GM23248 (cell line): ENCODE measurements around the gene MYORG. TPM values are rescaled to one million over a fixed set of nuclear protein-coding genes. Genes with fewer than 3 reads are reported as not detected.
"Not testable (repeated sequence)": the region's sequence is repeated elsewhere in the genome, so short reads cannot be mapped to it uniquely, and the experiment has no call there.

Experiments
- DNase-seq: peaks from one replicate; pipeline ENCODE4 v3.0.0-alpha.2; 2015
- H2AFZ ChIP-seq: fragments of 200-600 bp; sonication (generic); 2 replicates; pipeline ENCODE4 v1.6.1; 2016; ENCODE audit warnings: antibody characterized with exemption
- H3F3A ChIP-seq: fragments of 200-600 bp; sonication (generic); 2 replicates; pipeline ENCODE4 v1.6.1; 2016; ENCODE audit warnings: mild to moderate bottlenecking, antibody characterized with exemption, mixed run types; ENCODE audit not compliant: insufficient read depth
- H3K27ac ChIP-seq: fragments of 200-600 bp; sonication (generic); 2 replicates; pipeline ENCODE4 v1.5.1; 2016; ENCODE audit warnings: mild to moderate bottlenecking
- H3K27me3 ChIP-seq: fragments of 200-600 bp; sonication (generic); replicated peaks from 2 replicates; pipeline ENCODE4 v1.6.1; 2016; ENCODE audit warnings: mild to moderate bottlenecking; ENCODE audit not compliant: insufficient read depth
- H3K36me3 ChIP-seq: fragments of 200-600 bp; sonication (generic); 2 replicates; pipeline ENCODE4 v1.6.1; 2016; ENCODE audit warnings: low read depth, mild to moderate bottlenecking
- H3K4me1 ChIP-seq: fragments of 200-600 bp; sonication (generic); 2 replicates; pipeline ENCODE4 v1.6.1; 2016; ENCODE audit warnings: mild to moderate bottlenecking; ENCODE audit not compliant: insufficient read depth
- H3K4me2 ChIP-seq: fragments of 200-600 bp; sonication (generic); one replicate; pipeline ENCODE4 v1.6.1; 2016; ENCODE audit warnings: mild to moderate bottlenecking; ENCODE audit not compliant: unreplicated experiment
- H3K4me3 ChIP-seq: fragments of 200-600 bp; sonication (generic); 2 replicates; pipeline ENCODE4 v1.5.1; 2016; ENCODE audit warnings: mild to moderate bottlenecking
- H3K79me2 ChIP-seq: fragments of 200-600 bp; sonication (generic); 2 replicates; pipeline ENCODE4 v1.6.1; 2016; ENCODE audit warnings: mild to moderate bottlenecking; ENCODE audit not compliant: insufficient read depth
- H3K9ac ChIP-seq: fragments of 200-600 bp; sonication (generic); 2 replicates; pipeline ENCODE4 v1.6.1; 2016; ENCODE audit warnings: mild to moderate bottlenecking
- H3K9me2 ChIP-seq: fragments of 200-600 bp; sonication (generic); 2 replicates; pipeline ENCODE4 v1.6.1; 2016; ENCODE audit warnings: mixed run types, mild to moderate bottlenecking, moderate library complexity; ENCODE audit not compliant: insufficient read depth
- H3K9me3 ChIP-seq: fragments of 200-600 bp; sonication (generic); one replicate; pipeline ENCODE4 v1.6.1; 2017; ENCODE audit warnings: low read depth
- H4K20me1 ChIP-seq: fragments of 200-600 bp; sonication (generic); 2 replicates; pipeline ENCODE4 v1.6.0; 2016; ENCODE audit not compliant: insufficient read depth
- EZH2 ChIP-seq: fragments of 200-600 bp; sonication (generic); IDR thresholded peaks from 2 replicates; pipeline ENCODE4 v1.6.1; 2018; ENCODE audit warnings: antibody characterized with exemption, mild to moderate bottlenecking; ENCODE audit not compliant: insufficient read depth, poor library complexity, severe bottlenecking
- EZH2phosphoT487 ChIP-seq: fragments of 200-600 bp; sonication (generic); IDR thresholded peaks from 2 replicates; pipeline ENCODE4 v1.6.1; 2018; ENCODE audit warnings: antibody characterized with exemption, moderate library complexity, mild to moderate bottlenecking, low read depth; ENCODE audit not compliant: insufficient read depth
- WGBS, 2 experiments: methylation state at CpG; one replicate each; pipeline ENCODE4 v1.1.6; 2015 to 2017; ENCODE audit warnings: low lambda C conversion rate in 2 of 2, low coverage in 1 of 2; ENCODE audit errors: missing lambda C conversion rate in 2 of 2; 5-methylcytosine and 5-hydroxymethylcytosine counted together
- in situ Hi-C: fragments of 300-500 bp; cut with MboI; formaldehyde crosslinking; loops from 2 replicates; pipeline ENCODE4 v1.15.0; 2020
- polyA plus RNA-seq: library from polyadenylated mRNA; unstranded; fragments of >200 nt; fragmentation: Nextera tagmentation; extraction: Ambion mirVana; gene quantifications from 2 replicates; pipeline ENCODE4 v1.2.1, GENCODE V29; 2016
- total RNA-seq: library from RNA; depleted of rRNA; stranded (reverse); fragments of >200 nt; shearing (Covaris generic); gene quantifications from 2 replicates; pipeline ENCODE4 v1.2.3, GENCODE V29; 2014

The MYORG gene
- total and polyA plus RNA-seq, 2 experiments from 2014 or later = 0.73 to 1.1 TPM

DNA sequence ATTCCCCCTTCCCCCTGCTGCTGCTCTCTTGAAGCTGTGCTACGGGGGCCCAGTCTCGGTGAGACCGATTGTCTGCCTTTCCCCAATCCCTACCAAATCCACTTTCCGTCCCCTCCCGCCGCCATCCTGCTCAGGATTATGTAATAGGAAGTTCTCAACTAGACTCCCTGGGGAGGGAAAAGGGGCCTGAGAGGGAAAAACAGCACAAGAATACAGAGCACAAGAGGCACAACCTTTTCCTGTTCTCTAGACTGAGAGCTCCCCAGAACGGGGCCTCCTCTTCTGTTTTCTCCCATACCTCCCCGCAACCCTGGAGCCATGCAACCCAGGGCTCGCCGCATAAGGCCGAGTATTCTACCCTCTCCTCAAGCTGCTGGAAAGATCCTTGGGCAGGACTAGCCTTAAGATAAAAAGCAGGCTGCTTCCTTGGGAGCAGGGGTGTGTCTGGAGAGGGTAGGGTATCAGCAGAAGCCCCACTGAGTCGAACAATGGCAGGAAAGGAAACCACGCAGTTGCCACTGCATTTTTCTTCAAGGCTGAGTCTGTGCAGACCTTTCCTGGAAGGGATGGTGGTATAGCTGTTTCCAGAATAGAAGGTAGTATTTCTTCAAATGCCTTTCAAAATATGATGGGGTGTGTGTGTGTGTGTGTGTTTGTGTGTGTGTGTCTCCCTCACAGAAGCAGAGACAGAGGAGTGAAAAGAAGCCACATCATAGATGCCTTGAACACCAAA, 12.9 kb downstream of the MYORG start:
- Histone ChIP-seq H3K9ac (no peak overlapping the region), H3K27ac (no peak overlapping the region), H3K9me3 (no peaks in the 10 kb centered on the region), H4K20me1 (no peaks in the 10 kb centered on the region), H3F3A (no peaks in the 10 kb centered on the region), H3K4me1 (no peaks in the 10 kb centered on the region), H2AFZ (no peak overlapping the region), H3K79me2 (no peaks in the 10 kb centered on the region), H3K4me2 (no peak overlapping the region), H3K4me3 (no peak overlapping the region), H3K27me3 (no peaks in the 10 kb centered on the region), H3K36me3 (no peaks in the 10 kb centered on the region), H3K9me2 (no peaks in the 10 kb centered on the region)
- 68 to 69% methylated on average over 13 of the region's 13 CpGs for WGBS, 2 experiments
- in situ Hi-C loops = no loop called here
- TF ChIP-seq EZH2 (no peak), EZH2phosphoT487 (no peak)
- no peak for DNase-seq

DNA sequence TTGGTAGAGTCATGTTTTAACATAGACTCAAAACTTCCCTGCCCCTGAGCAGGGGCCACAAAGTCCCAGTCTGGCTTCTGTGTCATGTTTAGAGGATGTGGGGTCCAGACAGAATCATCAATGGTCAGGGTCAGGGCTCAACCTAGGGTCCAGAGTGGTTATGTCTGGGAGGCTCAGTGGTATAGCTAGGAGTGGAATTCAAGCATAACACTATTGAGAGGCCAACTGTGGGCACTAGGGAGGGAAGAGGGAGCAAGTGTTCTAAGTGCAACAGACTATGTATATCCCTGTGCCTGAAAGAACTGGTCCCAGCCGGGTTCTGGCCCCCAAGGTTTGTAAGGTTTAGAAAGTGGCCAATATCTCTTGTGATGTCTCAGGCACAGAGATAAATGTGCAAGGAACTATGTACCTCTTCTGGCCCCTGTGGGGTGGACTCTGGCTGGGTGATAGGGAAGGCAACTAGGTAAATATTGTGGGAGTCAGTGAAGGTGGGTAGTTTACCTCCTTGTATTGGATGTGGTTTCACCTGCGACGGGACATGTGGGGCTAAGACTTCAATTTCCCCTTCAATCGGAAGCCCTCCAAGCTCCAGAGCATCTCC, 14.0 kb downstream of the MYORG start:
- no peak overlapping the region for H3K9ac ChIP-seq
- no peaks in the 10 kb centered on the region for H3K36me3 ChIP-seq
- no peaks in the 10 kb centered on the region for H3K79me2 ChIP-seq
- H2AFZ ChIP-seq = no peak overlapping the region
- H3K4me2 ChIP-seq = no peak overlapping the region
- peaks cover 4% of the 10 kb centered on the region for H3K9me3 ChIP-seq
- DNase-seq = no peak
- H4K20me1 ChIP-seq = no peaks in the 10 kb centered on the region
- H3K4me1 ChIP-seq = no peaks in the 10 kb centered on the region
- H3K9me2 ChIP-seq = no peaks in the 10 kb centered on the region
- no peak overlapping the region for H3K4me3 ChIP-seq
- no peaks in the 10 kb centered on the region for H3F3A ChIP-seq
- 83 to 93% methylated on average over 4 of the region's 4 CpGs for WGBS, 2 experiments
- in situ Hi-C loops = no loop called here
- no peak overlapping the region for H3K27ac ChIP-seq
- no peaks in the 10 kb centered on the region for H3K27me3 ChIP-seq
- TF ChIP-seq EZH2 = no peak
- no peak for TF ChIP-seq EZH2phosphoT487

DNA sequence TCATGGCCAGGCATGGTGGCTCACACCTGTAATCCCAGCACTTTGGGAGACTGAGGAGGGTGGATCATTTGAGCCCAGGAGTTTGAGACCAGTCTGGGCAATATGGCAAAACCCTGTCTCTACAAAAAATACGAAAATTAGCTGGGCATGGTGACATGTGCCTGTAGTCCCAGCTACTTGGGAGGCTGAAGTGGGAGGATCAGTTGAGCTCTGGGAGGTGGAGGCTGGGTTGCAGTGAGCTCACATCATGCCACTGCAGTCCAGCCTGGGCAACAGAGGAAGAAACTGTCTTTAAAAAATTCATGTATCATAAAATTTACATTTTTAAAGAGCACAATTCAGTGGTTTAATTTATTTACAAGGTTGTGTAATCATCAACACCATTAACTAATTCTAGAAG, 23.7 kb downstream of the MYORG start:
- H3K4me2 ChIP-seq, H3K27ac ChIP-seq, in situ Hi-C loops, H3K4me1 ChIP-seq, H3K27me3 ChIP-seq, H3F3A ChIP-seq, H3K9me2 ChIP-seq, H2AFZ ChIP-seq, H4K20me1 ChIP-seq, H3K9ac ChIP-seq, H3K4me3 ChIP-seq, H3K36me3 ChIP-seq, H3K79me2 ChIP-seq, H3K9me3 ChIP-seq, DNase-seq: not testable (repeated sequence)
- WGBS, 2 experiments = 80 to 83% methylated on average over 1 of the region's 1 CpG

DNA sequence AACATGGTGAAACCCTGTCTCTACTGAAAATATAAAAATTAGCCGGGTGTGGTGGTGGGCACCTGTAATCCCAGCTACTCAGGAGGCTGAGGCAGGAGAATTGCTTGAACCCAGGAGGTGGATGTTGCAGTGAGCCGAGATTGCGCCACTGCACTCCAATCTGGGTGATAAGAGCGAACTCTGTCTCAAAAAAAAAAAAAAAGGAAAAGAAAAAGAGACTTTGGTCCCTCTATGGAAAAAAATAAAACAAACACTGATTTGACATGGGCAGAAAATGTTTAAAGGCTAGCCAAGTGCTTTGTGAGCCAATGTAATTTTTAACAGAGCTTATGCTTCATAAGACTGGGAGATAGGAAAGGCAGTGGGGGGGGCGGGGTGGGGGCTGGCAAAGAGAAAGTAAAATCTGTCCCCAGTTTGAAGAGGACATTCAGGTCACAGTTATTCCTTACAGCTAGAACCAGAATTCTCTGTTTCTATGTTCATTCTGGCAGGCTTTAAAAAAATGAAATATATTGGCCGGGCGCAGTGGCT, 24.5 kb downstream of the MYORG start:
- H3K4me2 ChIP-seq, H3K36me3 ChIP-seq, H3K4me1 ChIP-seq, H3F3A ChIP-seq, H2AFZ ChIP-seq, H3K9me2 ChIP-seq, DNase-seq, H3K9ac ChIP-seq, H3K79me2 ChIP-seq, H4K20me1 ChIP-seq, H3K9me3 ChIP-seq, in situ Hi-C loops, H3K27me3 ChIP-seq, H3K27ac ChIP-seq, H3K4me3 ChIP-seq: not testable (repeated sequence)
- whole genome bisulfite sequencing, 2 experiments = 78 to 88% methylated on average over 6 to 7 of the region's 7 CpGs
